Nephron progenitor cell (in vitro differentiated cells): ENCODE results near the gene DGUOK.
A peak's percentile ranks its signal among the peaks of the same experiment; 100 is the strongest.

Source experiments
- DNase-seq: peaks from one replicate; pipeline ENCODE4 v3.0.0; 2021
- H3K27ac Mint-ChIP-seq: 2 replicates; pipeline ENCODE4 v1.8.0; 2021; ENCODE audit warnings: mild to moderate bottlenecking, moderate library complexity, mixed read lengths
- H3K27me3 Mint-ChIP-seq: 2 replicates; pipeline ENCODE4 v1.8.0; 2021; ENCODE audit warnings: mild to moderate bottlenecking, low read depth, mixed read lengths; ENCODE audit not compliant: poor library complexity
- H3K36me3 Mint-ChIP-seq: 2 replicates; pipeline ENCODE4 v1.8.0; 2021; ENCODE audit warnings: low read depth, mixed read lengths
- H3K4me1 Mint-ChIP-seq: 2 replicates; pipeline ENCODE4 v1.8.0; 2021; ENCODE audit warnings: mixed read lengths
- H3K4me3 Mint-ChIP-seq: 2 replicates; pipeline ENCODE4 v1.8.0; 2021; ENCODE audit warnings: mild to moderate bottlenecking, moderate library complexity, mixed read lengths
- H3K9me3 Mint-ChIP-seq: 2 replicates; pipeline ENCODE4 v1.8.0; 2021; ENCODE audit warnings: mild to moderate bottlenecking, moderate library complexity, mixed read lengths
- TF ChIP-seq, protein P1 (sequence below): fragments of 200-600 bp; sonication (generic); IDR thresholded peaks from 2 replicates; pipeline ENCODE4 v1.5.0; 2021; ENCODE audit warnings: antibody characterized with exemption

Gene DGUOK

GRCh38 chr2:73979686-73980085, 53.0 kb downstream of the DGUOK start:
- Mint-ChIP-seq H3K27me3 (peaks cover 61% of the 10 kb centered on the region), H3K9me3 (no peaks in the 10 kb centered on the region), H3K4me1 (peaks cover 48% of the 10 kb centered on the region), H3K27ac (no peak overlapping the region), H3K4me3 (no peak overlapping the region), H3K36me3 (no peaks in the 10 kb centered on the region)
- no peak for DNase-seq
- TF ChIP-seq, protein P1, sequence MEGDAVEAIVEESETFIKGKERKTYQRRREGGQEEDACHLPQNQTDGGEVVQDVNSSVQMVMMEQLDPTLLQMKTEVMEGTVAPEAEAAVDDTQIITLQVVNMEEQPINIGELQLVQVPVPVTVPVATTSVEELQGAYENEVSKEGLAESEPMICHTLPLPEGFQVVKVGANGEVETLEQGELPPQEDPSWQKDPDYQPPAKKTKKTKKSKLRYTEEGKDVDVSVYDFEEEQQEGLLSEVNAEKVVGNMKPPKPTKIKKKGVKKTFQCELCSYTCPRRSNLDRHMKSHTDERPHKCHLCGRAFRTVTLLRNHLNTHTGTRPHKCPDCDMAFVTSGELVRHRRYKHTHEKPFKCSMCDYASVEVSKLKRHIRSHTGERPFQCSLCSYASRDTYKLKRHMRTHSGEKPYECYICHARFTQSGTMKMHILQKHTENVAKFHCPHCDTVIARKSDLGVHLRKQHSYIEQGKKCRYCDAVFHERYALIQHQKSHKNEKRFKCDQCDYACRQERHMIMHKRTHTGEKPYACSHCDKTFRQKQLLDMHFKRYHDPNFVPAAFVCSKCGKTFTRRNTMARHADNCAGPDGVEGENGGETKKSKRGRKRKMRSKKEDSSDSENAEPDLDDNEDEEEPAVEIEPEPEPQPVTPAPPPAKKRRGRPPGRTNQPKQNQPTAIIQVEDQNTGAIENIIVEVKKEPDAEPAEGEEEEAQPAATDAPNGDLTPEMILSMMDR: no peak

GRCh38 chr2:73980566-73980965, 53.9 kb downstream of the DGUOK start:
- no peaks in the 10 kb centered on the region for H3K36me3 Mint-ChIP-seq
- no peaks in the 10 kb centered on the region for H3K9me3 Mint-ChIP-seq
- no peak overlapping the region for H3K27ac Mint-ChIP-seq
- peaks cover 48% of the 10 kb centered on the region for H3K4me1 Mint-ChIP-seq
- peak overlapping the region; percentile 82 for H3K4me3 Mint-ChIP-seq
- H3K27me3 Mint-ChIP-seq: peaks cover 61% of the 10 kb centered on the region
- TF ChIP-seq, protein P1: no peak
- no peak for DNase-seq

GRCh38 chr2:73981081-73982001, 54.7 kb downstream of the DGUOK start:
- Mint-ChIP-seq H3K36me3 (peaks cover 2% of the 10 kb centered on the region), H3K4me3 (peak overlapping the region; percentile 82), H3K4me1 (peaks cover 56% of the 10 kb centered on the region), H3K27me3 (peaks cover 58% of the 10 kb centered on the region), H3K27ac (no peak overlapping the region), H3K9me3 (no peaks in the 10 kb centered on the region)
- DNase-seq: peak; percentile 62
- TF ChIP-seq, protein P1: no peak

DNA sequence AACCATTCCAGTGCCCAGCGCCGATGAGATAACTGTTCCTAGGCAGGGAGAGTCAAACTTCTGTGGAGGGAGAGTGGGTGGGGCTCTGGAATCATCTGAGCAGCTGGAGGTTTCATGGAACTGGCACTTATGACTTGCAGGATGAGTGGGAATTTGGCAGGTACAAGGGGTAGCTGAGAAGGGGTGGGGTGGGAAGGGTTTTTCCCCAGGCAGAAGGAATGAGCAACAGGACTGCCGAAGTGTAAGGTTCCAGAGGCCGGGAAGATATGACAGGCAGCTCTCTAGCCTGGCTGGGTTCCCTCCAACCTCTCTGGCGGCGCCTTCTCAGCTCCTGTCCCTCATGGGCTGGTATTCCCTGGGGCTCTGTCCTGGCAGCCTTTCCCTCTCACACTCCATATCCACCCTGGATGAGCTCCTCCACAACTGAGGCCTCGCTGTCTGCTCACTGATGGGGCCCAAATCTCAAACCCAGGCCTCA, 55.5 kb downstream of the DGUOK start:
- Mint-ChIP-seq H3K9me3 (no peaks in the 10 kb centered on the region), H3K27me3 (peaks cover 50% of the 10 kb centered on the region), H3K4me1 (peaks cover 64% of the 10 kb centered on the region), H3K4me3 (peak overlapping the region; percentile 82), H3K36me3 (peaks cover 8% of the 10 kb centered on the region), H3K27ac (no peak overlapping the region)
- no peak for DNase-seq
- TF ChIP-seq, protein P1: no peak

DNA sequence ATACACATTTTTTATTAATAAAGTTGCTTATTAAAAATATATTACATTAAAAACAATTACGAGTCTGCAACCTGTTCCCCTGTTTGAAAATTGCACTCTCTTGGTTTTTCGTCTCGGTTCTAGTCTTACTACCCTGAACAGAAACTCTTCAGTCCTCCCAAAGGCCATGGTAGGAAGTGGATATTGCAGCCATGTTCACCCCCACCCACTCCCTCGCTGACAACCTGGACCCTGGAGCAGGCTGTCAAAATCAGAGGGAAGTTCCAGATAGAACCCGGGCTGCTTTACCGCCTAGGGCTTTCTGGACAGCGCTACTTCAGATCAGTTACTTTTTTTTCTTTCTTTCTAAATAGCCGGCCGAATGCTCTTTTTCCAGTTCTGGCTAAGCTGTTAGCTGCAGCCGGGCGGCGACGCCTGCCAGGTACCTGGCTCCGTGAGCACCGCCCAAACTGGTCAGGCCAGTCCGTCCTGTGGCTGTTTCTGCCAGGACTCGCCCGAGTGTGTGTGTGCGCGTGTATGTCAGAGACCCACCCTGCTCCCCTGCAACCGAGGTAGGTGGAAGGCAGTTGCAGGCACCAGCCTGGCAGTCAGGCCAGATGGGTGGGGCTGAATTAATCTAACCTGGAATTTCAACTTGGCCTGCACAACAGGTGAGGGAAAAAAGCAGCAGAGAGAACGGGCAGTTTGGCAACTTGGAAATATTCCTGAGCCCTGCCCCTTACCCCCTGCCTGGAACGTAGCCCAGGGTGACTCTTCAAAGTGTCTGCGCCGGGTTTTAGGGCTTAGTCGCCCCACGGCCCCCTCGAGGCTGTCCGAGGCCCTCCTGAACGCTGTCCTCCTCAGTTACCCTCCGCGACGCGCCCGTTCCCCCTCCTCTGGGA, 56.9 kb downstream of the DGUOK start:
- TF ChIP-seq, protein P1: no peak
- H3K9me3 Mint-ChIP-seq: no peaks in the 10 kb centered on the region
- H3K27me3 Mint-ChIP-seq: peaks cover 44% of the 10 kb centered on the region
- peak overlapping the region; percentile 86 for H3K4me3 Mint-ChIP-seq
- DNase-seq: peak; percentile 31
- peaks cover 11% of the 10 kb centered on the region for H3K36me3 Mint-ChIP-seq
- H3K27ac Mint-ChIP-seq: peak overlapping the region; percentile 44
- H3K4me1 Mint-ChIP-seq: peaks cover 78% of the 10 kb centered on the region
